H7 (cell line): ENCODE data around the gene ADAM12. TPM values are rescaled to one million over a fixed set of nuclear protein-coding genes. Genes with fewer than 3 reads are reported as not detected.

Experiments used
- DNase-seq: peaks from one replicate; pipeline ENCODE4 v3.0.0; 2012
- H3K27me3 ChIP-seq: 2 replicates; pipeline ENCODE4 v1.6.0; 2011; ENCODE audit warnings: mild to moderate bottlenecking, low read length; ENCODE audit not compliant: control insufficient read depth, insufficient read depth
- H3K36me3 ChIP-seq: replicated peaks from 2 replicates; pipeline ENCODE4 v1.5.1; 2011; ENCODE audit warnings: low read length; ENCODE audit not compliant: control insufficient read depth, insufficient read depth
- H3K4me3 ChIP-seq: 2 replicates; pipeline ENCODE4 v1.5.1; 2011; ENCODE audit warnings: low read depth, mild to moderate bottlenecking, control low read depth, low read length, moderate library complexity; ENCODE audit not compliant: insufficient read depth
- total RNA-seq: library from RNA; depleted of rRNA; stranded (reverse); fragments of >200 nt; shearing (Covaris generic); gene quantifications from 2 replicates; pipeline ENCODE4 v1.2.3, GENCODE V29; 2014

Gene ADAM12
- total RNA-seq, 1 experiment from 2014 or later: 0.66 TPM

- no peaks in the 10 kb centered on the region for H3K36me3 ChIP-seq
- H3K4me3 ChIP-seq: no peak overlapping the region
- no peak for DNase-seq
- H3K27me3 ChIP-seq: no peaks in the 10 kb centered on the region; the same call in 1 of the 2 replicates
These were observed 163.2 kb downstream of the ADAM12 start for GRCh38 chr10:126224967-126225671.

- Histone ChIP-seq H3K36me3 (no peaks in the 10 kb centered on the region), H3K27me3 (no peaks in the 10 kb centered on the region; the same call in 1 of the 2 replicates), H3K4me3 (no peak overlapping the region)
- DNase-seq: no peak
These were observed 164.7 kb downstream of the ADAM12 start for GRCh38 chr10:126223512-126224067.

- no peaks in the 10 kb centered on the region; the same call in 1 of the 2 replicates for H3K27me3 ChIP-seq
- no peak overlapping the region for H3K4me3 ChIP-seq
- no peaks in the 10 kb centered on the region for H3K36me3 ChIP-seq
- DNase-seq: no peak
These were observed 165.4 kb downstream of the ADAM12 start for GRCh38 chr10:126222736-126223511.

DNA sequence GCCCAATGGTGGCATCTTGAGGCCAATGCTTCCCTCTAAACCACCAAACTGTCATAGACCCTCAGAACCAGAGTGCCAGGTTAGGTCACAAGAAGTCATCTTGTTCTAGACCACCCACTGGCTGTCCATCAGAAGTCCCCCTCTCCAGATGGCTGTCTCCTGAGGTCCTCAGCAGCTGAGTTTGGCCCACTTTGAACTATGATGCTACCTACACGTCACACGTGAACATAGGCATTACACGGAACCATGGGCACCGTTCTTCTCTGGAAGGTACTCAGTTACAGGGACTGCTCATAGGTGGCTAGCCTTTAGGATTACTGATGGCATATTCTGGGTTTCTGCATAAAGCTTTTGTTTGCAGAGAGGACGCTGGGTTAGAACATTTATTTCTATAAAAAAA is 166.4 kb downstream of the ADAM12 start:
- Histone ChIP-seq H3K36me3 (no peaks in the 10 kb centered on the region), H3K27me3 (no peaks in the 10 kb centered on the region; the same call in 1 of the 2 replicates), H3K4me3 (no peak overlapping the region)
- DNase-seq: no peak

DNA sequence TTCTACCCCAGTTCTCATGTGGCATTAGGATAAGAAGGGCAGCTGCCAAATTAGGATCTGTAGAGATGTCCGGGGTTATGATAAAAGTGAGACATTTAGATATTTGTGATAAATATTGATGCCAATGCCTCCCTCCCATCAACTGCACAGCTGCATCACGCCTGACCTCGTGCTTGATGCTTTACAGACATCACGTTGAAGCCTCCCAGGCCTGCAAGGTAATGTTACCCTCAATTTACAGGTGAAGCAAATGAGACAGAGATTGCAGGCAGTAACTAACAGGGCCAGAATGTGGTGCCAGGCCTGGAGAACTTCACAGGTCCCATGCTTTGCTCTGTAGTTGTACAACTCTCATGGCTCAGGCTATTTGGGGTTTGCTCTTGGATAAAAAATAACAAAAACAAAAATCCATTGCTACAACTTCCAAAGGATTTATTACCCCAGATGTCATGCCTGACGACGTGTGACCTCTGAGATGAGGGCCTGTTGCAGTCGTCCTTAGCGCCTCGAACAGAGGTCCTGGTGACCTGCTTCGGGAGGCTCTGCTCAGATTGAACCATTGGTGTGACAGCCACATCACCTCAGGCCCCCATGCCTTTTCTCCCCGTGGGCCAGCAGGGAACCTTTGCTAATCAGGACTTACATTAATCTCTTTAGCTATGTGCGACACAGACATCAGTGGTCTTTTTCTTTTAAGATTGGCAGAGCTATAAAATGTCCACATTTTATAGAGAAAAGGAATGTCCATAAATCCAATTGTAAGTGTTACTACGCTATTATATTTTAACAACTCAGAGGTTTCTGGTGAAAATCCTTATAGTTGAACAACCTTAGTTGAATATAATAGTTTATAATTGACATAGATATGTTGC is 169.3 kb downstream of the ADAM12 start:
- Histone ChIP-seq H3K27me3 (no peaks in the 10 kb centered on the region; the same call in 1 of the 2 replicates), H3K36me3 (no peaks in the 10 kb centered on the region), H3K4me3 (no peak overlapping the region)
- DNase-seq: no peak

- H3K4me3 ChIP-seq: no peak overlapping the region
- no peaks in the 10 kb centered on the region for H3K36me3 ChIP-seq
- no peaks in the 10 kb centered on the region for H3K27me3 ChIP-seq
- DNase-seq: no peak
These were observed 170.1 kb downstream of the ADAM12 start for GRCh38 chr10:126218174-126218573.

DNA sequence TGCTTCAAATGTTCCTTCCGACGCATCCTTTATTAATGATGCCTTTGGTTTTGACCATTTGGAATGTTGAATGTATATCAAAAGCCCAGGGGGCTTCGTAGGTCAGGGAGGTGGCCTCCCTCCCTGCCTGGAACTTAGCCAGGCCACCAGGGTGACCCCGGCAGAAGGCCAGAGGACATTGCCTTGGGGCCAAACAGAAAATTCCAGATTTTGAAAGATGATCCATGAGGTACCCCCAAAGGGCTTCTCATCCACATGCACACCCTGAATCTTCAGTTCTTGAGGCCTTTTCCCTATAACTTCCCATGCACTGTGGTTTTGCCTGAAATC is 171.7 kb downstream of the ADAM12 start:
- no peak for DNase-seq
- H3K4me3 ChIP-seq: no peak overlapping the region
- no peaks in the 10 kb centered on the region for H3K27me3 ChIP-seq
- no peaks in the 10 kb centered on the region for H3K36me3 ChIP-seq

- DNase-seq: no peak
- no peaks in the 10 kb centered on the region for H3K27me3 ChIP-seq
- no peak overlapping the region for H3K4me3 ChIP-seq
- no peaks in the 10 kb centered on the region for H3K36me3 ChIP-seq
These were observed 172.3 kb downstream of the ADAM12 start for GRCh38 chr10:126215746-126216631.

- H3K36me3 ChIP-seq: no peaks in the 10 kb centered on the region
- DNase-seq: no peak
- no peak overlapping the region for H3K4me3 ChIP-seq
These were observed 173.6 kb downstream of the ADAM12 start for GRCh38 chr10:126214679-126215078.

DNA sequence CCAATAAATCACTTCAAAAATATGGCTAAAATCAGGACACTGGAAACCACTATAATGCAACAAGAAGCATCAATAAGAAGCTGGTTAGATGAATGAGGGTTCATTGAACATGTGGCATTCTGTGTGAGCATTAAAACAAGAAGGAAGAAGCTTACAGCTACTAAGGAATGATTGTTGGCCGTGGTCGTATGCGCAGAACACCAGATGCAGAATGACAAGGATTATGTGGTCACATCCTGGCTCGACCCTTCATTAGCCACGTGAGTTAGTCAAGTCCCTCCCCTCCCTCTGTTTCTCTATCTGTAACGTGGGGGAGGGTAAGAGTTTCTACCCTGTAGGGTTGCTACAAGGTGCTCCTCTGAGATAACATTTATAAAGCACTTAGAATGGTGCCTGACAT is 174.3 kb downstream of the ADAM12 start:
- DNase-seq: no peak
- H3K36me3 ChIP-seq: no peaks in the 10 kb centered on the region
- no peaks in the 10 kb centered on the region for H3K27me3 ChIP-seq
- no peak overlapping the region for H3K4me3 ChIP-seq

More at GRCh38 chr10:126214679-126215078, 173.6 kb downstream of the ADAM12 start:
- H3K27me3 ChIP-seq: no peaks in the 10 kb centered on the region

- Histone ChIP-seq H3K27me3 (no peaks in the 10 kb centered on the region), H3K36me3 (no peaks in the 10 kb centered on the region), H3K4me3 (no peak overlapping the region)
- no peak for DNase-seq
These were observed 175.5 kb downstream of the ADAM12 start for GRCh38 chr10:126212738-126213137.

GRCh38 chr10:126210051-126210651 is 178.1 kb downstream of the ADAM12 start:
- no peak overlapping the region for H3K4me3 ChIP-seq
- no peak for DNase-seq
- no peaks in the 10 kb centered on the region for H3K36me3 ChIP-seq
- no peaks in the 10 kb centered on the region for H3K27me3 ChIP-seq

GRCh38 chr10:126209451-126209850 is 178.8 kb downstream of the ADAM12 start:
- no peak for DNase-seq
- H3K27me3 ChIP-seq: no peaks in the 10 kb centered on the region
- no peaks in the 10 kb centered on the region for H3K36me3 ChIP-seq
- no peak overlapping the region for H3K4me3 ChIP-seq
